Measurements from ENCODE around the gene CLIC4. TPM values are rescaled to one million over a fixed set of nuclear protein-coding genes. Genes with fewer than 3 reads are reported as not detected.

Gene CLIC4
- total and polyA plus RNA-seq, 2 experiments from 2014 or later: 92.5 to 308 TPM

DNA sequence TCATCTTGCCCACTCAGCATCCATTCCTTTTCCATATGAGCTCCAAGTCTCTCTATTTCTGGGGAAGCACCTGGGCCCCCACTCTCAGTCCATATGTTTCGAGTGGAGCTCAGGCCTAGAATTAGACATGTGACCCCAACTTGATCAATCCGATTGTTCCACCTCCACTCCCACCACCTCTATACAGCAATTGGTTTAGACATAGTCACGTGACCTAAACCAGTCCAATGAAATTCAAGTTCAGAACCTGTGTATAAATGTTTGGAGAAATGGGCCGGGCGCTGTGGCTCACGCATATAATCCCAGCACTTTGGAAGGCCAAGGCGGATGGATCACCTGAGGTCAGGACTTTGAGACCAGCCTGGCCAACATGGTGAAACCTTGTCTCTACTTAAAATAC, 29.6 kb upstream of the CLIC4 start:
- H3K27ac ChIP-seq (ENCODE audit: low read depth): no peak overlapping the region
- no peaks in the 10 kb centered on the region for H3K27me3 ChIP-seq (ENCODE audit: insufficient read depth)
- no peaks in the 10 kb centered on the region for H3K79me2 ChIP-seq (replicated peaks; ENCODE audit: insufficient read depth)
- H3K27me3 Mint-ChIP-seq (ENCODE audit: insufficient read depth, low read depth, poor library complexity): peaks cover 9% of the 10 kb centered on the region
- H3K4me3 Mint-ChIP-seq: no peak overlapping the region
- no peak for TF ChIP-seq STAT1 (IDR thresholded peaks at IDR 0.05; ENCODE audit: unreplicated experiment)
- TF ChIP-seq, protein P1, sequence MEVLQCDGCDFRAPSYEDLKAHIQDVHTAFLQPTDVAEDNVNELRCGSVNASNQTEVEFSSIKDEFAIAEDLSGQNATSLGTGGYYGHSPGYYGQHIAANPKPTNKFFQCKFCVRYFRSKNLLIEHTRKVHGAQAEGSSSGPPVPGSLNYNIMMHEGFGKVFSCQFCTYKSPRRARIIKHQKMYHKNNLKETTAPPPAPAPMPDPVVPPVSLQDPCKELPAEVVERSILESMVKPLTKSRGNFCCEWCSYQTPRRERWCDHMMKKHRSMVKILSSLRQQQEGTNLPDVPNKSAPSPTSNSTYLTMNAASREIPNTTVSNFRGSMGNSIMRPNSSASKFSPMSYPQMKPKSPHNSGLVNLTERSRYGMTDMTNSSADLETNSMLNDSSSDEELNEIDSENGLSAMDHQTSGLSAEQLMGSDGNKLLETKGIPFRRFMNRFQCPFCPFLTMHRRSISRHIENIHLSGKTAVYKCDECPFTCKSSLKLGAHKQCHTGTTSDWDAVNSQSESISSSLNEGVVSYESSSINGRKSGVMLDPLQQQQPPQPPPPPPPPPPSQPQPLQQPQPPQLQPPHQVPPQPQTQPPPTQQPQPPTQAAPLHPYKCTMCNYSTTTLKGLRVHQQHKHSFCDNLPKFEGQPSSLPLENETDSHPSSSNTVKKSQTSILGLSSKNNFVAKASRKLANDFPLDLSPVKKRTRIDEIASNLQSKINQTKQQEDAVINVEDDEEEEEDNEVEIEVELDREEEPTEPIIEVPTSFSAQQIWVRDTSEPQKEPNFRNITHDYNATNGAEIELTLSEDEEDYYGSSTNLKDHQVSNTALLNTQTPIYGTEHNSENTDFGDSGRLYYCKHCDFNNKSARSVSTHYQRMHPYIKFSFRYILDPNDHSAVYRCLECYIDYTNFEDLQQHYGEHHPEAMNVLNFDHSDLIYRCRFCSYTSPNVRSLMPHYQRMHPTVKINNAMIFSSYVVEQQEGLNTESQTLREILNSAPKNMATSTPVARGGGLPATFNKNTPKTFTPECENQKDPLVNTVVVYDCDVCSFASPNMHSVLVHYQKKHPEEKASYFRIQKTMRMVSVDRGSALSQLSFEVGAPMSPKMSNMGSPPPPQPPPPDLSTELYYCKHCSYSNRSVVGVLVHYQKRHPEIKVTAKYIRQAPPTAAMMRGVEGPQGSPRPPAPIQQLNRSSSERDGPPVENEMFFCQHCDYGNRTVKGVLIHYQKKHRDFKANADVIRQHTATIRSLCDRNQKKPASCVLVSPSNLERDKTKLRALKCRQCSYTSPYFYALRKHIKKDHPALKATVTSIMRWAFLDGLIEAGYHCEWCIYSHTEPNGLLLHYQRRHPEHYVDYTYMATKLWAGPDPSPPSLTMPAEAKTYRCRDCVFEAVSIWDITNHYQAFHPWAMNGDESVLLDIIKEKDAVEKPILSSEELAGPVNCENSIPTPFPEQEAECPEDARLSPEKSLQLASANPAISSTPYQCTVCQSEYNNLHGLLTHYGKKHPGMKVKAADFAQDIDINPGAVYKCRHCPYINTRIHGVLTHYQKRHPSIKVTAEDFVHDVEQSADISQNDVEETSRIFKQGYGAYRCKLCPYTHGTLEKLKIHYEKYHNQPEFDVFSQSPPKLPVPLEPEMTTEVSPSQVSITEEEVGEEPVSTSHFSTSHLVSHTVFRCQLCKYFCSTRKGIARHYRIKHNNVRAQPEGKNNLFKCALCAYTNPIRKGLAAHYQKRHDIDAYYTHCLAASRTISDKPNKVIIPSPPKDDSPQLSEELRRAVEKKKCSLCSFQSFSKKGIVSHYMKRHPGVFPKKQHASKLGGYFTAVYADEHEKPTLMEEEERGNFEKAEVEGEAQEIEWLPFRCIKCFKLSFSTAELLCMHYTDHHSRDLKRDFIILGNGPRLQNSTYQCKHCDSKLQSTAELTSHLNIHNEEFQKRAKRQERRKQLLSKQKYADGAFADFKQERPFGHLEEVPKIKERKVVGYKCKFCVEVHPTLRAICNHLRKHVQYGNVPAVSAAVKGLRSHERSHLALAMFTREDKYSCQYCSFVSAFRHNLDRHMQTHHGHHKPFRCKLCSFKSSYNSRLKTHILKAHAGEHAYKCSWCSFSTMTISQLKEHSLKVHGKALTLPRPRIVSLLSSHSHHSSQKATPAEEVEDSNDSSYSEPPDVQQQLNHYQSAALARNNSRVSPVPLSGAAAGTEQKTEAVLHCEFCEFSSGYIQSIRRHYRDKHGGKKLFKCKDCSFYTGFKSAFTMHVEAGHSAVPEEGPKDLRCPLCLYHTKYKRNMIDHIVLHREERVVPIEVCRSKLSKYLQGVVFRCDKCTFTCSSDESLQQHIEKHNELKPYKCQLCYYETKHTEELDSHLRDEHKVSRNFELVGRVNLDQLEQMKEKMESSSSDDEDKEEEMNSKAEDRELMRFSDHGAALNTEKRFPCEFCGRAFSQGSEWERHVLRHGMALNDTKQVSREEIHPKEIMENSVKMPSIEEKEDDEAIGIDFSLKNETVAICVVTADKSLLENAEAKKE (CRISPR knock-in tag; IDR thresholded peaks at IDR 0.05): no peak
- TF ChIP-seq EZH2 (IDR thresholded peaks at IDR 0.05; ENCODE audit: low read depth, unreplicated experiment): no peak
- TF ChIP-seq, protein P2, sequence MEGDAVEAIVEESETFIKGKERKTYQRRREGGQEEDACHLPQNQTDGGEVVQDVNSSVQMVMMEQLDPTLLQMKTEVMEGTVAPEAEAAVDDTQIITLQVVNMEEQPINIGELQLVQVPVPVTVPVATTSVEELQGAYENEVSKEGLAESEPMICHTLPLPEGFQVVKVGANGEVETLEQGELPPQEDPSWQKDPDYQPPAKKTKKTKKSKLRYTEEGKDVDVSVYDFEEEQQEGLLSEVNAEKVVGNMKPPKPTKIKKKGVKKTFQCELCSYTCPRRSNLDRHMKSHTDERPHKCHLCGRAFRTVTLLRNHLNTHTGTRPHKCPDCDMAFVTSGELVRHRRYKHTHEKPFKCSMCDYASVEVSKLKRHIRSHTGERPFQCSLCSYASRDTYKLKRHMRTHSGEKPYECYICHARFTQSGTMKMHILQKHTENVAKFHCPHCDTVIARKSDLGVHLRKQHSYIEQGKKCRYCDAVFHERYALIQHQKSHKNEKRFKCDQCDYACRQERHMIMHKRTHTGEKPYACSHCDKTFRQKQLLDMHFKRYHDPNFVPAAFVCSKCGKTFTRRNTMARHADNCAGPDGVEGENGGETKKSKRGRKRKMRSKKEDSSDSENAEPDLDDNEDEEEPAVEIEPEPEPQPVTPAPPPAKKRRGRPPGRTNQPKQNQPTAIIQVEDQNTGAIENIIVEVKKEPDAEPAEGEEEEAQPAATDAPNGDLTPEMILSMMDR (conservative IDR thresholded peaks at IDR 0.05; ENCODE audit: low read depth in 2 of 2): no peak
- TF ChIP-seq NANOG (IDR thresholded peaks at IDR 0.05; ENCODE audit: borderline replicate concordance): no peak
- no peak for TF ChIP-seq ZNF114 (CRISPR knock-in tag; IDR thresholded peaks at IDR 0.05)
- no peak for TF ChIP-seq EZH2phosphoT487 (IDR thresholded peaks at IDR 0.05; ENCODE audit: unreplicated experiment)
- no peak for TF ChIP-seq JUNB (IDR thresholded peaks at IDR 0.05; ENCODE audit: unreplicated experiment)
- TF ChIP-seq, protein P3, sequence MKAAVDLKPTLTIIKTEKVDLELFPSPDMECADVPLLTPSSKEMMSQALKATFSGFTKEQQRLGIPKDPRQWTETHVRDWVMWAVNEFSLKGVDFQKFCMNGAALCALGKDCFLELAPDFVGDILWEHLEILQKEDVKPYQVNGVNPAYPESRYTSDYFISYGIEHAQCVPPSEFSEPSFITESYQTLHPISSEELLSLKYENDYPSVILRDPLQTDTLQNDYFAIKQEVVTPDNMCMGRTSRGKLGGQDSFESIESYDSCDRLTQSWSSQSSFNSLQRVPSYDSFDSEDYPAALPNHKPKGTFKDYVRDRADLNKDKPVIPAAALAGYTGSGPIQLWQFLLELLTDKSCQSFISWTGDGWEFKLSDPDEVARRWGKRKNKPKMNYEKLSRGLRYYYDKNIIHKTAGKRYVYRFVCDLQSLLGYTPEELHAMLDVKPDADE (IDR thresholded peaks at IDR 0.05): no peak
- no peak for TF ChIP-seq ZNF331 (CRISPR knock-in tag; IDR thresholded peaks at IDR 0.05; ENCODE audit: low read depth)
- TF ChIP-seq, protein P4, sequence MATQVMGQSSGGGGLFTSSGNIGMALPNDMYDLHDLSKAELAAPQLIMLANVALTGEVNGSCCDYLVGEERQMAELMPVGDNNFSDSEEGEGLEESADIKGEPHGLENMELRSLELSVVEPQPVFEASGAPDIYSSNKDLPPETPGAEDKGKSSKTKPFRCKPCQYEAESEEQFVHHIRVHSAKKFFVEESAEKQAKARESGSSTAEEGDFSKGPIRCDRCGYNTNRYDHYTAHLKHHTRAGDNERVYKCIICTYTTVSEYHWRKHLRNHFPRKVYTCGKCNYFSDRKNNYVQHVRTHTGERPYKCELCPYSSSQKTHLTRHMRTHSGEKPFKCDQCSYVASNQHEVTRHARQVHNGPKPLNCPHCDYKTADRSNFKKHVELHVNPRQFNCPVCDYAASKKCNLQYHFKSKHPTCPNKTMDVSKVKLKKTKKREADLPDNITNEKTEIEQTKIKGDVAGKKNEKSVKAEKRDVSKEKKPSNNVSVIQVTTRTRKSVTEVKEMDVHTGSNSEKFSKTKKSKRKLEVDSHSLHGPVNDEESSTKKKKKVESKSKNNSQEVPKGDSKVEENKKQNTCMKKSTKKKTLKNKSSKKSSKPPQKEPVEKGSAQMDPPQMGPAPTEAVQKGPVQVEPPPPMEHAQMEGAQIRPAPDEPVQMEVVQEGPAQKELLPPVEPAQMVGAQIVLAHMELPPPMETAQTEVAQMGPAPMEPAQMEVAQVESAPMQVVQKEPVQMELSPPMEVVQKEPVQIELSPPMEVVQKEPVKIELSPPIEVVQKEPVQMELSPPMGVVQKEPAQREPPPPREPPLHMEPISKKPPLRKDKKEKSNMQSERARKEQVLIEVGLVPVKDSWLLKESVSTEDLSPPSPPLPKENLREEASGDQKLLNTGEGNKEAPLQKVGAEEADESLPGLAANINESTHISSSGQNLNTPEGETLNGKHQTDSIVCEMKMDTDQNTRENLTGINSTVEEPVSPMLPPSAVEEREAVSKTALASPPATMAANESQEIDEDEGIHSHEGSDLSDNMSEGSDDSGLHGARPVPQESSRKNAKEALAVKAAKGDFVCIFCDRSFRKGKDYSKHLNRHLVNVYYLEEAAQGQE (IDR thresholded peaks at IDR 0.05; ENCODE audit: unreplicated experiment): no peak
- no peak for TF ChIP-seq CREB1 (CRISPR knock-in tag; IDR thresholded peaks at IDR 0.05; ENCODE audit: low read depth)
- no peak for TF ChIP-seq POLR2AphosphoS5 (IDR thresholded peaks at IDR 0.05; ENCODE audit: low read depth)
- no peaks in the 10 kb centered on the region; the same call in 2 of the 3 replicates for H3K4me1 Mint-ChIP-seq
- H3K4me3 ChIP-seq: no peak overlapping the region
- DNase-seq (ENCODE audit: low spot score) (no peak), ATAC-seq (no peak)
- no peaks in the 10 kb centered on the region for H3K9me2 ChIP-seq (ENCODE audit: insufficient read depth)
- peaks cover under 1% of the 10 kb centered on the region; the same call in 2 of the 3 replicates for H3K9me3 Mint-ChIP-seq
- no peaks in the 10 kb centered on the region; the same call in 2 of the 3 replicates for H3K36me3 Mint-ChIP-seq (ENCODE audit: low read depth)
- H3F3A ChIP-seq (replicated peaks; ENCODE audit: low read depth): no peaks in the 10 kb centered on the region
- H3K4me1 ChIP-seq (ENCODE audit: insufficient read depth): no peaks in the 10 kb centered on the region
- no peak overlapping the region for H2AFZ ChIP-seq
- H3K27ac Mint-ChIP-seq: no peak overlapping the region
- no peaks in the 10 kb centered on the region for H4K20me1 ChIP-seq (replicated peaks; ENCODE audit: insufficient read depth)
- no peak overlapping the region for H3K4me2 ChIP-seq
- H3K36me3 ChIP-seq (ENCODE audit: insufficient read depth): no peaks in the 10 kb centered on the region

Data from GM23338 (cell line).